HCT116 (cell line): ENCODE results near the gene ZBTB7C. TPM values are rescaled to one million over a fixed set of nuclear protein-coding genes. Genes with fewer than 3 reads are reported as not detected.

Experiments used
- ATAC-seq: fragments of 200-7000 bp; cut with Tn5 transposase; 2 replicates; pipeline ENCODE4 v1.9.1; 2020; ENCODE audit warnings: mild to moderate bottlenecking, moderate library complexity
- BruUV-seq: library from RNA; stranded (reverse); fragments of 400-500 nt; replicated peaks from 2 replicates; lab custom pipeline; 2021; lab: Mats Ljungman, UMichigan
- CTCF ChIA-PET: fragments of 300-600 bp; sonication (Branson Sonifier 250); formaldehyde crosslinking; loops from one replicate; lab custom pipeline; 2021; ENCODE audit warnings: antibody characterized with exemption; lab: Charles Lee
- POLR2A ChIA-PET: fragments of 300-600, 350-600 bp; sonication (Branson Sonifier 250); formaldehyde crosslinking; loops from one replicate; lab custom pipeline; 2021; ENCODE audit warnings: antibody characterized with exemption; lab: Charles Lee
- RAD21 ChIA-PET, 2 experiments: fragments of 300-600 bp; sonication (Branson Sonifier 250); formaldehyde crosslinking; loops; one replicate each; lab custom pipeline; 2023; ENCODE audit warnings: low total read pairs in 2 of 2; ENCODE audit not compliant: uncharacterized antibody in 2 of 2, unreplicated experiment in 2 of 2, low non-redundant PET in 1 of 2; lab: Charles Lee
- DNase-seq: peaks from one replicate; pipeline ENCODE4 v3.0.0-alpha.2; 2010; ENCODE audit warnings: low read depth, low spot score
- H2AFZ ChIP-seq: fragments of 200-600 bp; shearing (Covaris generic), sonication (generic); 2 replicates; pipeline ENCODE4 v1.6.1; 2017; ENCODE audit warnings: low read depth, mixed run types, mixed read lengths, antibody characterized with exemption, low read length; ENCODE audit not compliant: poor library complexity, severe bottlenecking
- H3K27ac ChIP-seq: 2 replicates; pipeline ENCODE4 v1.5.1; 2012; ENCODE audit warnings: low read depth, low read length
- H3K27me3 ChIP-seq: fragments of 200-600 bp; sonication (generic); 2 replicates; pipeline ENCODE4 v1.6.1; 2016; ENCODE audit warnings: mixed run types, low read length, mixed read lengths; ENCODE audit not compliant: insufficient read depth
- H3K36me3 ChIP-seq, 2 experiments: fragments of 200-500 bp in 1 of 2; fragments of 200-600 bp in 1 of 2; sonication (Bioruptor generic) in 1 of 2; sonication (generic) in 1 of 2; 2 replicates each; pipeline versions ENCODE4 v1.5.1 to v1.6.1; 2014 to 2016; ENCODE audit warnings: low read length in 2 of 2, inconsistent platforms in 1 of 2, mixed read lengths in 1 of 2, mixed run types in 1 of 2; ENCODE audit not compliant: insufficient read depth in 2 of 2, control insufficient read depth in 1 of 2
- H3K4me1 ChIP-seq, 2 experiments: fragments of 200-600 bp in 1 of 2; sonication (generic) in 1 of 2; 2 replicates each; pipeline versions ENCODE4 v1.5.1 to v1.6.1; 2012 to 2017; ENCODE audit warnings: low read length in 2 of 2, inconsistent platforms in 1 of 2, mild to moderate bottlenecking in 1 of 2, mixed read lengths in 1 of 2, mixed run types in 1 of 2, moderate library complexity in 1 of 2; ENCODE audit not compliant: insufficient read depth in 2 of 2, control insufficient read depth in 1 of 2
- H3K4me2 ChIP-seq: fragments of 200-600 bp; sonication (generic); 2 replicates; pipeline ENCODE4 v1.6.1; 2017; ENCODE audit warnings: mixed run types, low read length, mixed read lengths
- H3K4me3 ChIP-seq, 2 experiments: fragments of 200-600 bp in 1 of 2; sonication (generic) in 1 of 2; replicated peaks in 1 of 2; 2 replicates each; pipeline ENCODE4 v1.5.1; 2011 to 2016; ENCODE audit warnings: low read length in 2 of 2, control low read depth in 1 of 2, low read depth in 1 of 2, mild to moderate bottlenecking in 1 of 2, mixed read lengths in 1 of 2, mixed run types in 1 of 2
- H3K79me2 ChIP-seq: fragments of 200-600 bp; sonication (generic); 2 replicates; pipeline ENCODE4 v1.6.1; 2017; ENCODE audit warnings: mild to moderate bottlenecking, mixed run types, low read length, moderate library complexity, mixed read lengths; ENCODE audit not compliant: insufficient read depth
- H3K9ac ChIP-seq: fragments of 200-600 bp; sonication (generic); 2 replicates; pipeline ENCODE4 v1.6.1; 2016; ENCODE audit warnings: low read length, mixed read lengths
- H3K9me2 ChIP-seq: fragments of 200-600 bp; sonication (generic), shearing (Covaris generic); 2 replicates; pipeline ENCODE4 v1.6.1; 2017; ENCODE audit warnings: mixed run types, mild to moderate bottlenecking, moderate library complexity; ENCODE audit not compliant: insufficient read depth
- H3K9me3 ChIP-seq, 2 experiments: fragments of 200-500 bp in 1 of 2; fragments of 200-600 bp in 1 of 2; sonication (Bioruptor generic) in 1 of 2; sonication (generic) in 1 of 2; 2 replicates each; pipeline ENCODE4 v1.6.1; 2014 to 2017; ENCODE audit warnings: low read length in 2 of 2, mixed read lengths in 2 of 2, inconsistent platforms in 1 of 2, low read depth in 1 of 2, mild to moderate bottlenecking in 1 of 2, mixed run types in 1 of 2, moderate library complexity in 1 of 2; ENCODE audit not compliant: control insufficient read depth in 1 of 2, insufficient read depth in 1 of 2
- H4K20me1 ChIP-seq: fragments of 200-600 bp; sonication (generic), shearing (Covaris generic); 2 replicates; pipeline ENCODE4 v1.6.1; 2017; ENCODE audit warnings: mixed run types, mild to moderate bottlenecking, moderate library complexity; ENCODE audit not compliant: insufficient read depth
- CBX3 ChIP-seq: IDR thresholded peaks from 2 replicates; pipeline ENCODE4 v1.6.1; 2012; ENCODE audit warnings: low read depth
- EZH2 ChIP-seq: fragments of 200-600 bp; sonication (generic); IDR thresholded peaks from 2 replicates; pipeline ENCODE4 v1.6.1; 2017; ENCODE audit warnings: antibody characterized with exemption, mixed run types
- EZH2phosphoT487 ChIP-seq: fragments of 200-600 bp; IDR thresholded peaks from 2 replicates; pipeline ENCODE4 v1.6.1; 2018; ENCODE audit warnings: antibody characterized with exemption, borderline replicate concordance
- FOSL1 ChIP-seq: IDR thresholded peaks from 2 replicates; pipeline ENCODE4 v1.6.1; 2012; ENCODE audit warnings: low read depth
- POLR2A ChIP-seq: IDR thresholded peaks from 2 replicates; pipeline ENCODE4 v1.7.0; 2011; ENCODE audit warnings: borderline replicate concordance; ENCODE audit not compliant: insufficient read depth, insufficient read length; ENCODE audit errors: extremely low read depth
- SIN3A ChIP-seq: IDR thresholded peaks from 2 replicates; pipeline ENCODE4 v1.6.1; 2012; ENCODE audit warnings: low read depth
- SP1 ChIP-seq: IDR thresholded peaks from 2 replicates; pipeline ENCODE4 v1.6.1; 2012; ENCODE audit warnings: low read depth
- SRF ChIP-seq: IDR thresholded peaks from 2 replicates; pipeline ENCODE4 v1.6.1; 2012; ENCODE audit warnings: low read depth
- ZNF274 ChIP-seq: fragments of 200-500 bp; sonication (Bioruptor generic); IDR thresholded peaks from 2 replicates; pipeline ENCODE4 v1.6.1; 2014; ENCODE audit warnings: mild to moderate bottlenecking, low read depth, low read length, inconsistent platforms
- intact Hi-C: fragments of 100-400 bp; cut with micrococcal nuclease; formaldehyde crosslinking; loops from 2 replicates; pipeline ENCODE4 v1.10.0; 2022
- total RNA-seq: library from RNA; stranded (reverse); gene quantifications from one replicate; pipeline ENCODE4 v1.2.1, GENCODE V29; 2021; ENCODE audit not compliant: unreplicated experiment
- TF ChIP-seq, protein P1 (sequence below): IDR thresholded peaks from 2 replicates; pipeline ENCODE4 v1.6.1; 2012
- TF ChIP-seq, protein P2 (sequence below), 3 experiments: fragments of 200-600 bp in 1 of 3; sonication (generic) in 1 of 3; IDR thresholded peaks in 2 of 3; conservative IDR thresholded peaks in 1 of 3; 2 replicates each; pipeline ENCODE4 v1.5.1; 2012 to 2017; ENCODE audit warnings: low read depth in 2 of 3, low read length in 2 of 3, antibody characterized with exemption in 1 of 3, borderline replicate concordance in 1 of 3, control low read depth in 1 of 3, mild to moderate bottlenecking in 1 of 3, mixed read lengths in 1 of 3, mixed run types in 1 of 3, moderate library complexity in 1 of 3; ENCODE audit not compliant: insufficient read depth in 1 of 3
- TF ChIP-seq, protein P3 (sequence below): IDR thresholded peaks from 2 replicates; pipeline ENCODE4 v1.6.1; 2012

The ZBTB7C gene
- total RNA-seq, 1 experiment from 2014 or later = 0.37 TPM

DNA sequence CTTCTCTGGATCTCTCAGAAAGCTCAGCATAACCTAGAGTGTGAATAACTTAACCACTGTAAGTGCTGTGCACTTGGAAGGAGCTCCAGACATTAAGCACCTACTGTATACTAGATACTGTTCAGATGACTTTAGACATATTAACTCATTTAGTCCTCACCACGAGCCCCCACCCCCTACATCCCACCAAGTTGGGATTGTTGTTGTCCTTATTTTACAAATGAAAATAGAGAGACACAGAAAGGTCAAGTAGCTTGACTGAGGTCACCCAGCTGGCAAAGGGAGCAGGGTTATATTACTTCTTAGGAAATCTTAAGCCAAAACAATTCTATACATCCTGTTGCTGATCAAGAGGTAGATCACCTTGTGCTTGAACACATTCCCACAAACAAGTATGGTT, 244.5 kb downstream of the ZBTB7C start:
- Histone ChIP-seq H3K9ac (no peak overlapping the region), H3K79me2 (no peaks in the 10 kb centered on the region), H3K27me3 (0 out of 2 replicates have a peak, but pooled peaks cover 4% of the 10 kb centered on the region), H3K4me1 (peaks cover 8 to 18% of the 10 kb centered on the region in 2 experiments; a peak in 3 of 4 replicates), H4K20me1 (no peaks in the 10 kb centered on the region), H2AFZ (no peak overlapping the region), H3K4me2 (no peak overlapping the region), H3K27ac (no peak overlapping the region), H3K4me3 (no peak overlapping the region), H3K36me3 (no peaks in the 10 kb centered on the region), H3K9me2 (no peaks in the 10 kb centered on the region), H3K9me3 (no peaks in the 10 kb centered on the region)
- DNase-seq (no peak), ATAC-seq (no peak)
- ChIA-PET POLR2A (no interaction called here), RAD21 (no interaction called here), CTCF (no interaction called here)
- TF ChIP-seq POLR2A = no peak
- TF ChIP-seq CBX3 = no peak
- TF ChIP-seq, protein P1, sequence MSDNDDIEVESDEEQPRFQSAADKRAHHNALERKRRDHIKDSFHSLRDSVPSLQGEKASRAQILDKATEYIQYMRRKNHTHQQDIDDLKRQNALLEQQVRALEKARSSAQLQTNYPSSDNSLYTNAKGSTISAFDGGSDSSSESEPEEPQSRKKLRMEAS = no peak
- TF ChIP-seq SRF = no peak
- TF ChIP-seq FOSL1 = no peak
- TF ChIP-seq, protein P2, sequence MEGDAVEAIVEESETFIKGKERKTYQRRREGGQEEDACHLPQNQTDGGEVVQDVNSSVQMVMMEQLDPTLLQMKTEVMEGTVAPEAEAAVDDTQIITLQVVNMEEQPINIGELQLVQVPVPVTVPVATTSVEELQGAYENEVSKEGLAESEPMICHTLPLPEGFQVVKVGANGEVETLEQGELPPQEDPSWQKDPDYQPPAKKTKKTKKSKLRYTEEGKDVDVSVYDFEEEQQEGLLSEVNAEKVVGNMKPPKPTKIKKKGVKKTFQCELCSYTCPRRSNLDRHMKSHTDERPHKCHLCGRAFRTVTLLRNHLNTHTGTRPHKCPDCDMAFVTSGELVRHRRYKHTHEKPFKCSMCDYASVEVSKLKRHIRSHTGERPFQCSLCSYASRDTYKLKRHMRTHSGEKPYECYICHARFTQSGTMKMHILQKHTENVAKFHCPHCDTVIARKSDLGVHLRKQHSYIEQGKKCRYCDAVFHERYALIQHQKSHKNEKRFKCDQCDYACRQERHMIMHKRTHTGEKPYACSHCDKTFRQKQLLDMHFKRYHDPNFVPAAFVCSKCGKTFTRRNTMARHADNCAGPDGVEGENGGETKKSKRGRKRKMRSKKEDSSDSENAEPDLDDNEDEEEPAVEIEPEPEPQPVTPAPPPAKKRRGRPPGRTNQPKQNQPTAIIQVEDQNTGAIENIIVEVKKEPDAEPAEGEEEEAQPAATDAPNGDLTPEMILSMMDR (IDR thresholded peaks at IDR 0.05 in 2 of 3, conservative IDR thresholded peaks at IDR 0.05 in 1 of 3; ENCODE audit: borderline replicate concordance in 1 of 3, insufficient read depth in 1 of 3, low read depth in 2 of 3, low read length in 2 of 3) = no peak
- TF ChIP-seq EZH2 = no peak
- TF ChIP-seq SIN3A = no peak
- no peak for TF ChIP-seq ZNF274
- TF ChIP-seq EZH2phosphoT487 = no peak
- no peak for TF ChIP-seq SP1
- TF ChIP-seq, protein P3, sequence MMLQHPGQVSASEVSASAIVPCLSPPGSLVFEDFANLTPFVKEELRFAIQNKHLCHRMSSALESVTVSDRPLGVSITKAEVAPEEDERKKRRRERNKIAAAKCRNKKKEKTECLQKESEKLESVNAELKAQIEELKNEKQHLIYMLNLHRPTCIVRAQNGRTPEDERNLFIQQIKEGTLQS = no peak
- intact Hi-C loops = no loop called here
- BruUV-seq = no TSS peak
